GM13976 (cell line): ENCODE data around the gene COQ10A.
"Not testable (repeated sequence)": the region's sequence is repeated elsewhere in the genome, so short reads cannot be mapped to it uniquely, and the experiment has no call there.

Experiments
- DNase-seq: peaks from one replicate; pipeline ENCODE4 v3.0.0; 2012; ENCODE audit warnings: low spot score
- CTCF ChIP-seq: IDR thresholded peaks from 2 replicates; pipeline ENCODE4 v1.5.1; 2012; ENCODE audit warnings: borderline replicate concordance, mild to moderate bottlenecking; ENCODE audit not compliant: insufficient read depth; ENCODE audit errors: extremely low read depth, missing control alignments, control extremely low read depth
- in situ Hi-C: fragments of 300-500 bp; cut with MboI; formaldehyde crosslinking; loops from one replicate; pipeline ENCODE4 v1.12.0; 2022; ENCODE audit warnings: low sequenced_read_pairs, mixed read lengths, inconsistent platforms; ENCODE audit not compliant: unreplicated experiment

The COQ10A gene

DNA sequence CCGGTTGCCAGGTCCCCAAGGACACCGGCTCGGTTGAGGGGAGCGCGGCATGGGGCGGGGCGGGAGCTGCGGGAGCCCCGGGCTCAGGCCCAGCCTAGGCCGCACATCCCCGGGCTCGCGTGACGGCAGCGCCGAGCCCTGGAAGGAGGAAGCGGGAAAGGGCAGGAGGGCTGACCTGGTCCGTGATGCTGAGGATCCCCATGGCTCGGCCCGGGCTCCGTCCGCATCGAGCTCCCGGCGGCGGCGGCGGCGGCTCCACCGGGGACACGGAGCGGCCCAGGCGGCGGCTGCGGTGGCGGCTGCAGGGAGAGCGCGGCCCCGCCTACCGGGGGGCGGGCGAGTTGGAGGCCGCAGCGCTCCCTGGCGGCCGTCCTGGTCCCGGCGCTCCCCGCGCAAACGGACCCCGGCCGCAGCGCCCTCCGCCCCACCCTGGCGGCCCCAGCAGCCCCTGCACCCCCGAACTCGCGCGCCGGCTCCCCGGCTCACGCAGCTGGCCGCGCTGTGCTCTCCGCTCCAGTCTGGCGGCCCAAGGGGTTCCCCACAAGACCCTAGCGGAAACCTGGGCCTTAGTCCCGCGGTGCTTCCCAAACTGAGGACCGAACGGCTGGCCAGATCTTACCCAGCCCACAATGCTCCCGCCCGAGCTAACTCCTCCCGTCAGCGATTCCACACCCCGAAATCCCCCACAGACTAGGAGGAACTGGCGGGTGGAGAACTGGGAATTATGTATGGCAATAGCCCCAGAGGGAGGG, 8.5 kb upstream of the COQ10A start, which contains the start of gene ANKRD52:
Gene ANKRD52, minus strand, starts transcription at position 317 of the 752 bp plus-strand sequence. Its CDS starts 115 bp downstream, at position 202.
- peak; percentile 97 for DNase-seq
- in situ Hi-C loops, result no loop called here
- peak; percentile 84 for TF ChIP-seq CTCF

GRCh38 chr12:56258820-56259183, 7.9 kb upstream of the COQ10A start:
- TF ChIP-seq CTCF, result no peak
- no peak for DNase-seq
- in situ Hi-C loops, result no loop called here

DNA sequence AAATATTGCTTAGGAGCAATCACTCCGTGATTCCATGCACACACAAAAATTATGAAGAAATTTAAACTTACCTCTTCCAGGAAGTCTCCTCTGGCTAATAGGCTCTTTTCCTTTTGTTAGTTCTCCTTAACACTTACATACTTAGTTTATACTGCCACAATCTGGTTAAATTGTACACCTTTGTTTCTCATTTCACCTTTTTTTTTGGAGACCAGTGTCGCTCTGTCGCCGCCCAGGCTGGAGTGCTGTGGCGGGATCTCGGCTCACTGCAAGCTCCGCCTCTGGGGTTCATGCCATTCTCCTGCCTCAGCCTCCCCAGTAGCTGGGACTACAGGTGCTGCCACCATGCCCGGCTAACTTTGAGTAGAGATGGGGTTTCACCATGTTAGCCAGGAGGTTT, 6.4 kb upstream of the COQ10A start:
- no peak for DNase-seq
- no peak for TF ChIP-seq CTCF
- in situ Hi-C loops, result no loop called here

- TF ChIP-seq CTCF, result no peak
- in situ Hi-C loops, result no loop called here
- no peak for DNase-seq
These were observed 5.8 kb upstream of the COQ10A start for GRCh38 chr12:56260921-56261320.

DNA sequence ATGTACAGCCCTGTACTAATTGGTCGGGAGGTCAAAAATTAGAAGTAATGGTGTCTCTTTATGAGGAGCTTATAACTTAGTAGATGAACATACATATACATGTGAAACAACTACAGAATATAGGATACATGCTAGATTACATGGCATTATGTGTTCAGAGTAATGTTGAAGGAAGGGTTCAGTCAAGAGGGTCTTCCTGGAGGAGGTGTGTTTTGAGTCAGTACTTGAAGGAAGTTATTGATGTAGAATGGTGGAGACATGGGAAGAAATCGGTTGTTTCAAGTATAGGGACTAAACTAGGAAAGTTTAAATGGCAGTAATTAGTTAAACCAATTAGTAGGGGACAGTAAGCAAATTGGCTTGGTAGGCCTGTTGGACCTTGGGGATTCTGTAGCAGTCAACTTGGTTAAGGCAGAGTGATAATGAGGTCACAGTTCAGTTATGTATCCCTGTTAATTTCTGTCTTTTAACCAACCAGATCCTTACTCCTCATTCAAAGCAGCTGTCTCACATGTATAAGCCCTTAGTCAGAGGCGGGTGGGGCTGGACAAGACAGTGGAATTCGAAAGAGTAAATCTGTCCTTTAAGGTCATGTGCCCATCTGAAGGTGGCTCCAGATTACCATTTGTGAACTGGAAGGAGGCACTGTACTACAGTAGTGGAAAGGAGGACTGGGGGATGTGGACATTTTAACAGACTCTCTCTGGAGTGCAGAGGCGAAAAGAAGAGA, 5.1 kb upstream of the COQ10A start:
- in situ Hi-C loops, result no loop called here
- DNase-seq, result no peak
- no peak for TF ChIP-seq CTCF

DNA sequence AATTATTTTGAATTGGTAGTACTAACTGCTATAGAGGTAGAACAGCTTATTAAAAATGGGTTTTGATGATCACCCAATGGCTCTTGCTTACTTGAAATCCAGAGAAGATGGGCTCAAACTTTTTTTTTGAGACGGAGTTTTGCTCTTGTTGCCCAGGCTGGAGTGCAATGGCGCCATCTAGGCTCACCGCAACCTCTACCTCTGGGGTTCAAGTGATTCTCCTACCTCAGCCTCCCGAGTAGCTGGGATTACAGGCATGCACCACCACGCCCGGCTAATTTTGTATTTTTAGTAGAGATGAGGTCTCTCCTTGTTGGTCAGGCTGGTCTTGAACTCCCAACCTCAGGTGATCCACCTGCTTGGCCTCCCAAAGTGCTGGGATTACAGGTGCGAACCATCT, 3.8 kb upstream of the COQ10A start:
- in situ Hi-C loops, DNase-seq: not testable (repeated sequence)

DNA sequence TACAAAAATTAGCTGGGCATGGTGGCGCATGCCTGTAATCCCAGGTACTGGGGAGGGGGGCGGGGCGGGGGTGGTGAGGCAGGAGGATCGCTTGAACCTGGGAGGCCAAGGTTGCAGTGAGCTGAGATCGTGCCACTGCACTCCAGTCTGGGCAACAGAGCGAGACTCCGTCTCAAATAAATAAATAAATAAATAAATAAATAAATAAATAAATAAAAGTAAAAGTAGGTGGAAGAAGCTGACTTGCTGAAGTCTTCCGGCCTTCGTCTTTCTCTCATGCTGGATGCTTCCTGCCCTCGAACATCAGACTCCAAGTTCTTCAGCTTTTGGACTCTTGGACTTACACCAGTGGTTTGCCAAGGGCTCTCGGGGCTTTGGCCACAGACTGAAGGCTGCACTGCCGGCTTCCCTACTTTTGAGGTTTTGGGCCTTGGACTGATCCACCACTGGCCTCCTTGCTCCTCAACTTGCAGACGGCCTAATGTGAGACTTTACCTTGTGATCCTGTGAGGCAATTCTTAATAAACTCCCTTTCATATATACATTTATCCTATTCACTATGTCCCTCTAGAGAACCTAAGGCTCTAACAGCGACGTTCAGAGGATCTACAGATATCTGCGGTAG, 562 bp upstream of the COQ10A start:
- DNase-seq, in situ Hi-C loops: not testable (repeated sequence)
